ENCODE data around the gene SREK1IP1.

GRCh38 chr5:64671678-64672077, 96.8 kb downstream of the SREK1IP1 start:
- no peak for TF ChIP-seq ARNTL (CRISPR knock-in tag; IDR thresholded peaks at IDR 0.05; ENCODE audit: borderline replicate concordance, low read depth)
- TF ChIP-seq RARB (CRISPR knock-in tag; IDR thresholded peaks at IDR 0.05) = no peak
- no peak for TF ChIP-seq PATZ1 (CRISPR knock-in tag; IDR thresholded peaks at IDR 0.05; ENCODE audit: borderline replicate concordance)
- no peak for TF ChIP-seq TOX (CRISPR knock-in tag; IDR thresholded peaks at IDR 0.05; ENCODE audit: borderline replicate concordance)

Measured in SK-N-SH treated with all-trans-retinoic acid at 6 μM for 48 hours (cell line).